WERI-Rb-1 (cell line): ENCODE data around the gene PAFAH2.
"Not testable (repeated sequence)": the region's sequence is repeated elsewhere in the genome, so short reads cannot be mapped to it uniquely, and the experiment has no call there.

Source experiments
- DNase-seq: peaks from one replicate; pipeline ENCODE4 v3.0.0-alpha.2; 2020
- H3K27ac ChIP-seq: fragments of 250-450 bp; sonication (Bioruptor Pico); 2 replicates; pipeline ENCODE4 v1.5.1; 2020; ENCODE audit warnings: mild to moderate bottlenecking, moderate library complexity
- H3K27me3 ChIP-seq: fragments of 250-450 bp; sonication (Bioruptor Pico); 2 replicates; pipeline ENCODE4 v1.5.1; 2021; ENCODE audit warnings: mild to moderate bottlenecking, low read depth, moderate library complexity; ENCODE audit not compliant: insufficient read depth, severe bottlenecking
- H3K36me3 ChIP-seq: fragments of 250-450 bp; sonication (Bioruptor Pico); 2 replicates; pipeline ENCODE4 v1.5.1; 2020; ENCODE audit warnings: mild to moderate bottlenecking, moderate library complexity
- H3K4me3 ChIP-seq: 2 replicates; pipeline ENCODE4 v1.5.1; 2011; ENCODE audit warnings: low read depth, mild to moderate bottlenecking, control low read depth, low read length
- H3K9me3 ChIP-seq: fragments of 250-450 bp; sonication (Bioruptor Pico); 2 replicates; pipeline ENCODE4 v1.5.1; 2021; ENCODE audit warnings: mild to moderate bottlenecking, moderate library complexity; ENCODE audit not compliant: severe bottlenecking
- CTCF ChIP-seq: IDR thresholded peaks from 2 replicates; pipeline ENCODE4 v1.5.1; 2011; ENCODE audit warnings: low read depth, mild to moderate bottlenecking, control low read depth, inconsistent platforms, low read length

Gene PAFAH2

GRCh38 chr1:25936947-25937346 lies 60.9 kb downstream of the PAFAH2 start:
- no peaks in the 10 kb centered on the region for H3K9me3 ChIP-seq
- no peak overlapping the region for H3K4me3 ChIP-seq
- H3K36me3 ChIP-seq, result no peaks in the 10 kb centered on the region; the same call in 1 of the 2 replicates
- no peaks in the 10 kb centered on the region for H3K27me3 ChIP-seq
- no peak for TF ChIP-seq CTCF
- DNase-seq, result no peak
- H3K27ac ChIP-seq, result no peak overlapping the region

- H3K4me3 ChIP-seq, result no peak overlapping the region
Observed at GRCh38 chr1:25933479-25934365, 64.1 kb downstream of the PAFAH2 start.

GRCh38 chr1:25932811-25933400 lies 65.0 kb downstream of the PAFAH2 start:
- H3K27ac ChIP-seq, result peak overlapping the region; percentile 66
- H3K4me3 ChIP-seq, DNase-seq: not testable (repeated sequence)

More at GRCh38 chr1:25933479-25934365, 64.1 kb downstream of the PAFAH2 start:
- DNase-seq, result no peak
- H3K27ac ChIP-seq, result peak overlapping the region; percentile 66
- no peaks in the 10 kb centered on the region; the same call in 1 of the 2 replicates for H3K36me3 ChIP-seq
- H3K9me3 ChIP-seq, result no peaks in the 10 kb centered on the region
- no peak for TF ChIP-seq CTCF
- H3K27me3 ChIP-seq, result no peaks in the 10 kb centered on the region

GRCh38 chr1:25932321-25932720 lies 65.5 kb downstream of the PAFAH2 start:
- no peaks in the 10 kb centered on the region; the same call in 1 of the 2 replicates for H3K36me3 ChIP-seq
- DNase-seq, result no peak
- no peaks in the 10 kb centered on the region for H3K9me3 ChIP-seq
- TF ChIP-seq CTCF, result no peak
- H3K27ac ChIP-seq, result peak overlapping the region; percentile 2; the same call in 1 of the 2 replicates
- H3K4me3 ChIP-seq, result no peak overlapping the region
- no peaks in the 10 kb centered on the region for H3K27me3 ChIP-seq

More at GRCh38 chr1:25932811-25933400, 65.0 kb downstream of the PAFAH2 start:
- H3K36me3 ChIP-seq, H3K27me3 ChIP-seq, H3K9me3 ChIP-seq: not testable (repeated sequence)

GRCh38 chr1:25929016-25929415 lies 68.8 kb downstream of the PAFAH2 start:
- H3K27ac ChIP-seq, result peak overlapping the region; percentile 94
- H3K36me3 ChIP-seq, result no peaks in the 10 kb centered on the region; the same call in 1 of the 2 replicates
- DNase-seq, result no peak
- no peak overlapping the region for H3K4me3 ChIP-seq
- no peaks in the 10 kb centered on the region for H3K9me3 ChIP-seq
- no peak for TF ChIP-seq CTCF
- H3K27me3 ChIP-seq, result no peaks in the 10 kb centered on the region

GRCh38 chr1:25927521-25928265 lies 70.2 kb downstream of the PAFAH2 start:
- Histone ChIP-seq H3K27me3 (no peaks in the 10 kb centered on the region), H3K36me3 (no peaks in the 10 kb centered on the region; the same call in 1 of the 2 replicates), H3K9me3 (no peaks in the 10 kb centered on the region), H3K27ac (peak overlapping the region; percentile 94), H3K4me3 (peak overlapping the region; percentile 31)
- peak; percentile 89 for DNase-seq
- no peak for TF ChIP-seq CTCF
